GM12878 (cell line): ENCODE measurements around the gene ZNF80. TPM values are rescaled to one million over a fixed set of nuclear protein-coding genes. Genes with fewer than 3 reads are reported as not detected.

ENCODE experiments used
- BCL11A ChIP-seq: IDR thresholded peaks from 2 replicates; pipeline ENCODE4 v1.6.1; 2011; ENCODE audit warnings: low read depth, low read length
- CHD1 ChIP-seq: IDR thresholded peaks from 2 replicates; pipeline ENCODE4 v1.6.1; 2012; ENCODE audit warnings: low read depth, low read length, improper control_type of control experiment
- CREM ChIP-seq: IDR thresholded peaks from 2 replicates; pipeline ENCODE4 v1.6.1; 2014; ENCODE audit warnings: antibody characterized with exemption, low read depth
- DPF2 ChIP-seq: fragments of 450-650 bp; IDR thresholded peaks from 2 replicates; pipeline ENCODE4 v1.6.1; 2017; ENCODE audit warnings: mild to moderate bottlenecking
- FOXM1 ChIP-seq: IDR thresholded peaks from 2 replicates; pipeline ENCODE4 v1.6.1; 2012; ENCODE audit warnings: low read depth, mild to moderate bottlenecking, inconsistent platforms, low read length, moderate library complexity
- GABPA ChIP-seq: IDR thresholded peaks from 2 replicates; pipeline ENCODE4 v1.6.1; 2014; ENCODE audit warnings: antibody characterized with exemption, low read depth, mild to moderate bottlenecking, inconsistent platforms
- HCFC1 ChIP-seq: fragments of 150-350 bp; IDR thresholded peaks from 2 replicates; pipeline ENCODE4 v1.6.1; 2014; ENCODE audit warnings: low read length
- IKZF1 ChIP-seq: fragments of 450-650 bp; conservative IDR thresholded peaks from 2 replicates; pipeline ENCODE4 v1.6.1; 2017; ENCODE audit warnings: antibody characterized with exemption, mild to moderate bottlenecking
- JUNB ChIP-seq: IDR thresholded peaks from 2 replicates; pipeline ENCODE4 v1.6.1; 2016; ENCODE audit warnings: antibody characterized with exemption, mild to moderate bottlenecking
- JUND ChIP-seq: IDR thresholded peaks from 2 replicates; pipeline ENCODE4 v1.6.1; 2012; ENCODE audit warnings: low read depth, mild to moderate bottlenecking, low read length, improper control_type of control experiment, moderate library complexity
- MEF2A ChIP-seq: IDR thresholded peaks from 2 replicates; pipeline ENCODE4 v1.6.1; 2011; ENCODE audit warnings: low read depth, mild to moderate bottlenecking, low read length, moderate library complexity; ENCODE audit not compliant: insufficient read depth
- MTA3 ChIP-seq: IDR thresholded peaks from 2 replicates; pipeline ENCODE4 v1.6.1; 2012; ENCODE audit warnings: low read length, inconsistent platforms, borderline replicate concordance
- MYB ChIP-seq: fragments of 150-350 bp; IDR thresholded peaks from 2 replicates; pipeline ENCODE4 v1.6.1; 2014; ENCODE audit warnings: mild to moderate bottlenecking, low read depth, low read length, borderline replicate concordance
- PAX5 ChIP-seq: IDR thresholded peaks from 2 replicates; pipeline ENCODE4 v1.6.1; 2011; ENCODE audit warnings: low read depth, low read length, borderline replicate concordance
- POLR2AphosphoS2 ChIP-seq: IDR thresholded peaks from 2 replicates; pipeline ENCODE4 v1.6.1; 2011; ENCODE audit warnings: low read depth, mild to moderate bottlenecking, low read length, improper control_type of control experiment, moderate library complexity
- POU2F2 ChIP-seq: IDR thresholded peaks from 3 replicates; pipeline ENCODE4 v1.6.1; 2011; ENCODE audit warnings: low read depth, mild to moderate bottlenecking, low read length, borderline replicate concordance
- SIX5 ChIP-seq: IDR thresholded peaks from 2 replicates; pipeline ENCODE4 v1.6.1; 2011; ENCODE audit warnings: mild to moderate bottlenecking, low read depth, low read length, moderate library complexity; ENCODE audit not compliant: severe bottlenecking
- SMC3 ChIP-seq: IDR thresholded peaks from 2 replicates; pipeline ENCODE4 v1.6.1; 2011; ENCODE audit warnings: low read length, improper control_type of control experiment, borderline replicate concordance
- SREBF1 ChIP-seq: IDR thresholded peaks from 2 replicates; pipeline ENCODE4 v1.6.1; 2012; ENCODE audit warnings: mild to moderate bottlenecking, low read length
- TCF12 ChIP-seq: IDR thresholded peaks from 2 replicates; pipeline ENCODE4 v1.6.1; 2011; ENCODE audit warnings: low read depth, mild to moderate bottlenecking, low read length
- ZNF274 ChIP-seq: IDR thresholded peaks from one replicate; pipeline ENCODE4 v1.8.0; 2011; ENCODE audit not compliant: insufficient read length, insufficient read depth
- polyA plus RNA-seq, 11 experiments: library from polyadenylated mRNA; depleted of rRNA in 4 of 11; unstranded in 6 of 11; stranded (reverse) in 5 of 11; fragments of >200 nt; fragmentation: Nextera tagmentation in 4 of 11; fragmentation: Illumina TruSeq in 1 of 11; extraction: Ambion mirVana in 4 of 11; extraction: Trizol in 1 of 11; gene quantifications; 1 replicate in 1 of 11; 2 replicates in 10 of 11; pipeline versions ENCODE4 v1.2.1 to v1.2.3, GENCODE V29; 2011 to 2016; ENCODE audit warnings: inconsistent platforms in 2 of 11, missing spikeins in 2 of 11, low read depth in 1 of 11
- total RNA-seq, 4 experiments: library from RNA; depleted of rRNA in 3 of 4; stranded (reverse); fragments of >200 nt in 3 of 4; fragmentation: Illumina TruSeq in 1 of 4; extraction: Trizol in 1 of 4; gene quantifications; 2 replicates each; pipeline versions ENCODE4 v1.2.1 to v1.2.3, GENCODE V29; 2013 to 2021
- TF ChIP-seq, protein P1 (sequence below): fragments of 450-650 bp; IDR thresholded peaks from 2 replicates; pipeline ENCODE4 v1.6.1; 2017; ENCODE audit warnings: low read depth, mild to moderate bottlenecking, moderate library complexity
- TF ChIP-seq, protein P2 (sequence below): IDR thresholded peaks from 2 replicates; pipeline ENCODE4 v1.6.1; 2012; ENCODE audit warnings: improper control_type of control experiment, low read depth, low read length; ENCODE audit not compliant: insufficient replicate concordance
- TF ChIP-seq, protein P3 (sequence below): IDR thresholded peaks from 2 replicates; pipeline ENCODE4 v1.6.1; 2012; ENCODE audit warnings: low read depth, low read length, improper control_type of control experiment

ZNF80 gene
- total and polyA plus RNA-seq, 10 of the 15 experiments (the other 5 are each of a cell fraction or from before 2014, with no cell fraction given): not detected

DNA sequence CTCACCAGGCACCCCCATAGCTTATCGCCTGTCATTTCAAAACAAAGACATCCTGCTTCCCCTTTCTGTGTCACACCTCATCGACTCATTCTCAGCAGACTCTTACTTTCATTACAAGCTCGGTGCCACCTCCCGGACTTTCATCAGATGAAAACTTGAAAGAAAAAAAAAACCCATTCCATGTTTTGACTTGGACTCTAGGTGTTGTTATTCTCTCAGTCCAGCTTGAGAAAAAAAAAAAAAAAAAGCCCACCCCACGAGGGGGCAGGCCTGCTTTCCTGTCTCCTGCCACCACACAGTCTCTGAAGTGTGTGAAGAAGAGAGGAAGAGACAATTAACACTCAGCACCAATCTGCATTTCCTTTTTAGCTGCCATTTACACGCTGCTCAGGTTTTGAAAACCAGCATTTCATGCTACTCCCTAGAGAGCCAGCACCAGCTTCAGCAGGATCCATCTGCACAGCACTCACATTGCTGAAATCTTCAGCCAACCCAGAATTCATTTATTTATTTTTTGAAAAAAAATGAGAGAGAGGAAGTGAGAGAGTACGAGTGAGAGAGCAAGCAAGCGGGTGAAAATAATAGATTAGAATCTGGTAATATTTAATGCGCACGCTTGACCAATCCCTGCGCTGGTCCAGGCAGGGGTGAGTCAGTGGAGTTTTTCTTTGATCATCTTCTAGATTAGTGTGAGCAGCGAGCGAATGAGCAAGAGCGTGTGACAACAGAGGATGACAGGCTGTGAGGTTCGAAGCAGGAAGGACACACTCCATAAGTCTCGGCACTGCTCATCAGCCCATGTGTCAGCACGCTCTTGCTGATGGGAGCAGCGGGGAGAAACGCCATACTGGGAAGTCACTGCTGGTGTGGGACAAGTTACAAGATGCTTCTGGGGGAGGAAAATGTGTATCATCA lies 23.5 kb downstream of the ZNF80 start (continued):
- TF ChIP-seq, protein P1, sequence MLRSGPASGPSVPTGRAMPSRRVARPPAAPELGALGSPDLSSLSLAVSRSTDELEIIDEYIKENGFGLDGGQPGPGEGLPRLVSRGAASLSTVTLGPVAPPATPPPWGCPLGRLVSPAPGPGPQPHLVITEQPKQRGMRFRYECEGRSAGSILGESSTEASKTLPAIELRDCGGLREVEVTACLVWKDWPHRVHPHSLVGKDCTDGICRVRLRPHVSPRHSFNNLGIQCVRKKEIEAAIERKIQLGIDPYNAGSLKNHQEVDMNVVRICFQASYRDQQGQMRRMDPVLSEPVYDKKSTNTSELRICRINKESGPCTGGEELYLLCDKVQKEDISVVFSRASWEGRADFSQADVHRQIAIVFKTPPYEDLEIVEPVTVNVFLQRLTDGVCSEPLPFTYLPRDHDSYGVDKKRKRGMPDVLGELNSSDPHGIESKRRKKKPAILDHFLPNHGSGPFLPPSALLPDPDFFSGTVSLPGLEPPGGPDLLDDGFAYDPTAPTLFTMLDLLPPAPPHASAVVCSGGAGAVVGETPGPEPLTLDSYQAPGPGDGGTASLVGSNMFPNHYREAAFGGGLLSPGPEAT: peak; percentile 75
- no peak for TF ChIP-seq HCFC1
- peak; percentile 51; the same call in 1 of the 2 replicates for TF ChIP-seq GABPA
- no peak for TF ChIP-seq POLR2AphosphoS2
- TF ChIP-seq, protein P2, sequence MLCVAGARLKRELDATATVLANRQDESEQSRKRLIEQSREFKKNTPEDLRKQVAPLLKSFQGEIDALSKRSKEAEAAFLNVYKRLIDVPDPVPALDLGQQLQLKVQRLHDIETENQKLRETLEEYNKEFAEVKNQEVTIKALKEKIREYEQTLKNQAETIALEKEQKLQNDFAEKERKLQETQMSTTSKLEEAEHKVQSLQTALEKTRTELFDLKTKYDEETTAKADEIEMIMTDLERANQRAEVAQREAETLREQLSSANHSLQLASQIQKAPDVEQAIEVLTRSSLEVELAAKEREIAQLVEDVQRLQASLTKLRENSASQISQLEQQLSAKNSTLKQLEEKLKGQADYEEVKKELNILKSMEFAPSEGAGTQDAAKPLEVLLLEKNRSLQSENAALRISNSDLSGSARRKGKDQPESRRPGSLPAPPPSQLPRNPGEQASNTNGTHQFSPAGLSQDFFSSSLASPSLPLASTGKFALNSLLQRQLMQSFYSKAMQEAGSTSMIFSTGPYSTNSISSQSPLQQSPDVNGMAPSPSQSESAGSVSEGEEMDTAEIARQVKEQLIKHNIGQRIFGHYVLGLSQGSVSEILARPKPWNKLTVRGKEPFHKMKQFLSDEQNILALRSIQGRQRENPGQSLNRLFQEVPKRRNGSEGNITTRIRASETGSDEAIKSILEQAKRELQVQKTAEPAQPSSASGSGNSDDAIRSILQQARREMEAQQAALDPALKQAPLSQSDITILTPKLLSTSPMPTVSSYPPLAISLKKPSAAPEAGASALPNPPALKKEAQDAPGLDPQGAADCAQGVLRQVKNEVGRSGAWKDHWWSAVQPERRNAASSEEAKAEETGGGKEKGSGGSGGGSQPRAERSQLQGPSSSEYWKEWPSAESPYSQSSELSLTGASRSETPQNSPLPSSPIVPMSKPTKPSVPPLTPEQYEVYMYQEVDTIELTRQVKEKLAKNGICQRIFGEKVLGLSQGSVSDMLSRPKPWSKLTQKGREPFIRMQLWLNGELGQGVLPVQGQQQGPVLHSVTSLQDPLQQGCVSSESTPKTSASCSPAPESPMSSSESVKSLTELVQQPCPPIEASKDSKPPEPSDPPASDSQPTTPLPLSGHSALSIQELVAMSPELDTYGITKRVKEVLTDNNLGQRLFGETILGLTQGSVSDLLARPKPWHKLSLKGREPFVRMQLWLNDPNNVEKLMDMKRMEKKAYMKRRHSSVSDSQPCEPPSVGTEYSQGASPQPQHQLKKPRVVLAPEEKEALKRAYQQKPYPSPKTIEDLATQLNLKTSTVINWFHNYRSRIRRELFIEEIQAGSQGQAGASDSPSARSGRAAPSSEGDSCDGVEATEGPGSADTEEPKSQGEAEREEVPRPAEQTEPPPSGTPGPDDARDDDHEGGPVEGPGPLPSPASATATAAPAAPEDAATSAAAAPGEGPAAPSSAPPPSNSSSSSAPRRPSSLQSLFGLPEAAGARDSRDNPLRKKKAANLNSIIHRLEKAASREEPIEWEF: no peak
- TF ChIP-seq BCL11A: peak; percentile 87
- no peak for TF ChIP-seq CHD1
- TF ChIP-seq SMC3: no peak
- TF ChIP-seq MTA3: peak; percentile 89; the same call in 1 of the 2 replicates
- TF ChIP-seq IKZF1: peak; percentile 61
- 0 out of 2 replicates have a peak, but pooled peaks have one; percentile 13 for TF ChIP-seq TCF12
- TF ChIP-seq MEF2A: no peak
- peak; percentile 53 for TF ChIP-seq CREM
- no peak for TF ChIP-seq MYB
- TF ChIP-seq POU2F2: no peak; the same call in 2 of the 3 replicates
- TF ChIP-seq SIX5: no peak
- TF ChIP-seq, protein P3, sequence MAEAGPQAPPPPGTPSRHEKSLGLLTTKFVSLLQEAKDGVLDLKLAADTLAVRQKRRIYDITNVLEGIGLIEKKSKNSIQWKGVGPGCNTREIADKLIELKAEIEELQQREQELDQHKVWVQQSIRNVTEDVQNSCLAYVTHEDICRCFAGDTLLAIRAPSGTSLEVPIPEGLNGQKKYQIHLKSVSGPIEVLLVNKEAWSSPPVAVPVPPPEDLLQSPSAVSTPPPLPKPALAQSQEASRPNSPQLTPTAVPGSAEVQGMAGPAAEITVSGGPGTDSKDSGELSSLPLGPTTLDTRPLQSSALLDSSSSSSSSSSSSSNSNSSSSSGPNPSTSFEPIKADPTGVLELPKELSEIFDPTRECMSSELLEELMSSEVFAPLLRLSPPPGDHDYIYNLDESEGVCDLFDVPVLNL: no peak
- peak; percentile 86 for TF ChIP-seq PAX5
- TF ChIP-seq SREBF1: no peak; the same call in 1 of the 2 replicates
- peak; percentile 56 for TF ChIP-seq FOXM1
- 0 out of 2 replicates have a peak, but pooled peaks have one; percentile 6 for TF ChIP-seq DPF2
- TF ChIP-seq JUNB: peak; percentile 83
- peak; percentile 53; the same call in 1 of the 2 replicates for TF ChIP-seq JUND
- TF ChIP-seq ZNF274: no peak
